ENCODE results near the gene NOL8.
A peak's percentile ranks its signal among the peaks of the same experiment; 100 is the strongest.

Gene NOL8

DNA sequence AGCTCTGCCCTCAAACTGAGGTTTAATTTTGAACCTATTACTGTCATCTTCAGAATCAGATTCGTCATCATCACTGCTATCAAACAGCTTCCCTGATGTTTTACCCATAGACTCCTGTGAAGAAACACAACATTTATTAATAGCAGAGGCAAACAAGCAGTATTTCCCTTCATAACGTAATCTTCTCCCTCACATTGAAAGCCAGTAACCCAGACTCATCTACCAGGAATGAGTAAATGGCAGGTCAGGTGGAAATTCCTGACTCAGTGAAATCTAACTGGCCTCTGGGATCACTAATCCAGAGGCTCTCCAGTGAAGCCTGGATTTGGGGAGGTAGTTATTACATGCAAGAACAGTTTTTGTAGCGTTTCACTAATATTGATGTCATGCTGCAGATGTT, 14.6 kb downstream of the NOL8 start:
- DNase-seq = no peak

DNA sequence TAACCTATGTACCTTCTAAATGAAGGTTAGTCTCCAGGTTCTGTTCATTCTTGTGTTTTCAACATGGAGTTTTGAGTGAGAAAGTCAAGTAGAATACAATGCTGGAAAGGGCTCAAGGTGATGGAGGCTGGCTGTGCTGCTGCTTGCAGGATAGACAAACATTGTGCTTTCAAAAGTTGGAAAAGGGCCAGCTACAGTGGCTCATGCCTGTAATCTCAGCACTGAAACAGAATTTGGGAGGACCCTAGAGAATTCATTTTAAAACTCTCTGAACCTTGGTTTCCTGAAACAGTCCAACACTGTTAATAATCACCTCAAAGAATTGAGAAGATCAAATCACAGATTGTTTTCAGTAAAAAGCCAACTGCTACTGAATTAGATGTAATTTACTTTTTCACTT, 16.3 kb downstream of the NOL8 start:
- no peak for DNase-seq

GRCh38 chr9:92300936-92301335, 24.2 kb downstream of the NOL8 start:
- DNase-seq = no peak

- no peak for DNase-seq
Measured at GRCh38 chr9:92299116-92299515, 26.0 kb downstream of the NOL8 start.

DNA sequence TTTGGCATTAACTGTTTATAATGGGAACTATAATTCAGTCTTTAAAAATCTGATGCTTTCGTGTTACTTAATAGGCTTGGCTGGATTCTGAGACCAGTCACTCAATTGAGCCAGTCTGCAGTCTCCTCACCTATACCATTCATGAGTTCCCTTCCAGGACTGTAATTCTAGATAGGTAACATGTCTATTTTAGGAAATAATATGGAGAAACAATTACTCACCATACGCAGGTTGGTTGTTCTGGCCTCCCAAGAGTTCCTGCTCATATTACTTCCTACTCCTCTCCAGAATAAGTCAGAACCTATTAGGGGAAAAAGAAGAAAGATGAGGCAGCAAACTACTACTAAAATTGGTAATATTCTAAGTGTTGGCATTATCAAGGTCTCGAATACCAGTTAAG, 27.1 kb downstream of the NOL8 start:
- DNase-seq = no peak

GRCh38 chr9:92297611-92298010, 27.5 kb downstream of the NOL8 start:
- no peak for DNase-seq

GRCh38 chr9:92295827-92296258, 29.3 kb downstream of the NOL8 start:
- DNase-seq = no peak

DNA sequence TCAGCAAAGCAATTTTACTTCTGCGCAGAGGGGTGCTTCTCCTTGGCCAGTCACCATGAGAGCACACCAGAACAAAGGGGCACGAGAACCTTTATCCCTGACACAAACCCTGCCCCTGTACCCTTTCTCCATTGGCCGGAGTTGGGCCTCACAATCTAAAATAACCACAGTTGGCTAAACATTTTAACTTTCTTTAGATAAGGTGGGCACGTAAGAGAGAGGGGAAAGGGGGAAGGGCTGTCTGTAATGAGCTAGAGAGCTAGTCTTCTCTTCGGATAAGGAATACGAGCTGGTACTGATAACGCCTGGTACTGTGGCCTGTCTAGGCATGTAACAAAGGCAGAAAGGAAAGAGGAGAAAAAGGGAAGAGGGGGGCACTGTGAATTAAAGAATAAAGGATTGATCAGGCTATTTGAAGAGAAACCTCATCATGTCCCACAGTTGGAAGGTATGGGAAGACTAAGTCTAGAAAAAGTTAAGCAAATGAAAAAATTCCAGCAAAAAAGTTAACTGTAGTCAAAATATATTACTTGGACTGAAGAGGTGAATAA, 29.8 kb downstream of the NOL8 start:
- no peak for DNase-seq

GRCh38 chr9:92294297-92294676, 30.9 kb downstream of the NOL8 start:
- DNase-seq = no peak

DNA sequence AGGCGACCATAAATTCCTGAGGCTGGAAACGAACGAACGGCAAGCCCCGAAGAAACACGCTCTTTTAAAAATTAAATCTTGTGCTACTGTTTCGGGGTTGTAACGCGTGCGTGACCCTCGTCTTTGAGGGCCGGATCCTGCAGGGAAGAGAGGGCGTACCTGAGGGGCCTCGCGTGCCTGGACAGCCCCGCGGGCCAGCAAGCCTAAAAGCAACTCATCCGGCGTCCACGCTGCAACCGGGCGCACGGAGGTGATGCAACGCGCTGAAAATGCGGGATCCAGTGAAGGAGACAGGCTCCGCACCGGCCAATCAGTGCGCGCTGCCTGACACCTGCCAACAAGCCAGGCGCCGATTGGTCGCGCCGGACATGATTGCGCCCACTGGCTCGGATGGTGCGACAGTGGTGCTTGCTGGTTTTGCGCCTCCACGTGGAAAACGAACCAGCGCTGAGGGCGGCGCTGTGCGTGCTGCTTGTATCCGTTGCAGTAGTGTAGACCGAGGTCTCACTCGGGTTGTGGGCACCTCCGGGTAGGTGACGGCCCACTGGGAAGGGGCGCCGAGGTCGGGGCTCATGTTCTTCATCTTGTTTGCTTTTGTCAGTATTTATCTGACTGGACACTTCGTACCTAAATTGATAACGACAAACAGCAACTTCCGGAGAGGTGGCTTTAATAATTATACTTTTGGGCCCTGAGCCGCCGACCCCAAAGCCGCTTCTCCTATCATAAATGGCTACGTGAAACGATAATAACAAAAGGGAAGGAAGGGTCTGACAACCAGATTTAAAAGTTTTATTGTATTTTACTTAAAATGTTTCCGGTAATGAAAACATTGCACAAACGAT, 31.5 kb downstream of the NOL8 start, which contains the start of gene IARS1:
TSS of gene IARS1 (minus strand) at position 246 of the 845 bp plus-strand sequence. CDS start 4,278 bp downstream, outside the sequence.
- DNase-seq = peak; percentile 99 to 100 (median 100)

DNA sequence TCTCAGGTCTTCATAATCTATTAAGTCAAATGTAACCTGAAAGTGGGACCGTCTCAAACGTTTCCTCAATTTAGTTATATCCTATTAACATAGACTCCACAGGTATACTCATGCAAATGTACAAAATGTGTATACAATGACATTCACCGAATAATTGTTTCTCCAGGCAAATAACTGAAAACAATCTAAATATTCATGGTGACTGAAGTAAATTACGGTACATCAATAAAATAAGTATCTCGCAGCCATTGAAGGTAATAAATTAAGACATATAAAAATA, 32.1 kb downstream of the NOL8 start:
- no peak for DNase-seq

DNA sequence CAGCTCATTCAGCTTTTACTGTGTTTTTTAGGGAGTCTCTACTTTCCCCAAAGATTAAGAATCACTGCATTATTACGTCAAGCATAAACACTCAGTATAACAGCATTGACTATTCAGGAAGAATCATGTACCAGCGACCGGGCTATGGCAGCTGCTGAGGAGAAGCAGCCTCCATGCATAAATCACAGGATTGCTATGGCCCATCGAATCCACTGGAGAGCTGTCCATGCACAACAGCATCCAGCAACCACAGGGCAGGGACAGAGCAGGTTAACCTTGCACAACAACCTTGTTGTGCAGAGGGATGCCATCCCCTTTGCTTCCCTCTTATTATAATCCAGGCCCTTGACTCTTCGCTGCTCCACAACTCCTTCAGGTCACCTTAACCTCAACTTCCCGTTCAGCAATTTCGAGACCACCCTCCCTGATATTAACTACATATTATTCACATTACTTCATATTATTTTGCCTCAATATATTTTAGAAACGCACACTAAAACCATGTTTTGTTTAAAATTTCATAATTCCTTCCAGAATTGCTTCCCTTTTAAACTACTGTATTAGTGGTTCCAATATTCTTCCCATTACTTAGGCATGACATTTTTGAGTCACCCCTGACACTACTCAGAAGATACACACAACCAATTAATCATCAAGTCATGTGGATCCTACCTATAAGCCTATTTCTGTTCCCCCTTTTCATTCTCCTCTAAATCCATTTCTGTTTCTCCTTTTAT, 32.6 kb downstream of the NOL8 start:
- no peak for DNase-seq

DNA sequence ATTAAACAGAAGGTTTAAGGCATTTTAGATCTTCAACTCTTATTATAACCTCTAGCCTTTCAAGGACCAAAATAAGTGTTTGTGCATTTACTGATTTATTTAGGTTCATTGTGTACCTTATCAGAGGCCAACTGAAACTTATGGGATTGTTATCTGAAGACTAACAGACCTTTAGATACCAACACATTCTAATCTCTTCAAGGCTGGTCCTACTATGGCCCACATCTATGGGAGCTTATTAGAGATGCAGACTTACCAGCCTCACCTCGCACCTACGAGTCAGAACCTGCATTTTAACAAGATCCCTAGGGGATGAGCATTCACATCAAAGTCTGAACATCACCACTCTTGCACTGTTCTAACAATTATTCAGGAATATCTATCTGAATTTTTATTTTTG, 33.6 kb downstream of the NOL8 start:
- DNase-seq = no peak

GRCh38 chr9:92290785-92291429, 34.2 kb downstream of the NOL8 start:
- no peak for DNase-seq

DNA sequence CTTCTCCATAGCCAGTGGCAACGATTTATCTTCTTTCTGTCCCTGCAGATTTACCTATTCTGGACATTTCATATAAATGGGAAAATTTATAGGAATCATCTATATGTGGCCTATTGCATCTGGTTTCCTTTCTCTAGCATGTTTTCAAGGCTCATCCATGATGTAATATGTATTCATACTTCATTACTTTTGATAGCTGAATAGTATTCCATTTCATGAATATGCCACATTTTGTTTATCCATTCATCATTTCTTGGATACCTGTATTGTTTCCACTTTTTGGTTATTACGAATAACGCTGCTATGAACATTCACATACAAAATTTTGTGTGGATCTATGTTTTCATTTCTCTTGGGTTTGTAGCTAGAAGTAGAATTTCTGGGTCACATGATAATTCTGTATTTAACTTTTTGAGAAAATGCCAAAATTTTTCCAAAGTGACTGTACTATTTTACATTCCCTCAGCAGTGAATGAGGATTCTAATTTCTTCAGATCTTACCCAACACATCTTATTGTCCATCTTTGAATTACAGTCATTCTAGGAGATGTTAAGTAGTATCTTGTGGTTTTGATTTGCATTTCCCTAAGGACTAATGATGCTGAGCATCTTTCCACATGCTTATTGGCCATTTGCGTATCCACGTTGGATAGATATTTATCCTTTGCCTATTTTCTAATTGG, 35.3 kb downstream of the NOL8 start:
- DNase-seq = no peak

DNA sequence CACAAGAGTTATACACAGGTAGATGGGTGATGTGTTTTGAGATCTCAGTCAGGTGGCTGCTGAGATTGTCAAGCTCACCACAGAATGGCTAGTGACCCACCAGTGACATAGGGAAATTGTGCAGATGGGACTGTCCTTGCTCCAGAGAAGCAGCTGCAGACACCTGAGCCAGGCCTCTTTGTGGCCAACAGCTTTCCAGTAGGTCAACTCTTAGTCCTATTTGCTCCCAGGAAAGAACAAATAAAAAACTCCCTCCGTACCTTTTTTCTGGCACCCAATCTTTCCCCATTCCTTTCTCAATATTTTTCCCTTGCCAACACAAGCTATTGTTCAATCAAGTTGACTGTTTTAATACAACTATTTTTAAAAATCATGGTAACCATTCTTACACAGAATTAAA, 45.8 kb downstream of the NOL8 start:
- no peak for DNase-seq

- no peak for DNase-seq
Measured at GRCh38 chr9:92278110-92278509, 47.0 kb downstream of the NOL8 start.

DNA sequence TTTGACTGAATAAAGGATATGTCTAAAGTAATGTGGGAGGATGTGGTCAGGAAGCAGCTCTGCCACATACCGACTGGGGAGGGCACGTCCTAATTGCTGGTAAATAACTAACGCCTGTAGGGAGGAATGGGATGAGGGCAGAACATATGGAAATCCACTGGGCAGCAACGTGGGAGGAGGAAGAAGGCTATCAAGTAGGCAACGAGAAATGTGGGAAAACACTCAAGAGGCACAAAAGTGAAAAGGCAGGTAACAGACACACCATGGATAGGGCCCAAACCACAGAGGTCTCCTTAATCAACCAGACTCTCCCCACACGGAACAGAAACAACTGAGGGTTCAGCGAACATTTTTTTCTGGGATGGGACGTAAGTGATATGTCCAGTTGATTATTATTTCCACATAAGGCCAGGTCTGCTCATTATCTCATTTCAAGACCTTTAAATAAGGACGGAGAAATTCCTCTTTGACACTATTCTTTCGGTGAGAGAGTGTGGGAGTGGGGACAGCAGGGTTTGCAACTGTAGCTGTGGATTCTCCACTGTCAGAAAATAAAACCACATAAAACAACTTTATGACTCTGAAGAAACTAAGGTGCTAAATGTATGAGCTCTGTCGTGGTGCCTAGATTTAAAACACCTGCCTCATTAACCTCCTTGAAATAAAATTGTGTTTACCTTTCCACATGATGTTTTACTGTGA, 48.7 kb downstream of the NOL8 start:
- no peak for DNase-seq

GRCh38 chr9:92275541-92275940, 49.6 kb downstream of the NOL8 start:
- DNase-seq = no peak

GRCh38 chr9:92270511-92270910, 54.6 kb downstream of the NOL8 start:
- no peak for DNase-seq

GRCh38 chr9:92266486-92266885, 58.7 kb downstream of the NOL8 start:
- no peak for DNase-seq

- DNase-seq = no peak
Measured at GRCh38 chr9:92265154-92265553, 60.0 kb downstream of the NOL8 start.
